Muscle of arm (tissue), 12 donors: ENCODE data around the gene TBC1D25. TPM values are rescaled to one million over a fixed set of nuclear protein-coding genes. Genes with fewer than 3 reads are reported as not detected.
A peak's percentile ranks its signal among the peaks of the same experiment; 100 is the strongest.

Experiments
- DNase-seq: peaks from one replicate; pipeline ENCODE4 v3.0.0-alpha.2; 2013
- polyA plus RNA-seq, 12 donors: library from polyadenylated mRNA; unstranded; fragments of 120-200 nt; gene quantifications; one replicate each; pipeline ENCODE4 v1.2.1, GENCODE V29; 2013; ENCODE audit not compliant: insufficient read length in 12 of 12

The TBC1D25 gene
- polyA plus RNA-seq, 12 donors: 5.8 to 11.3 (median 8.0) TPM; not detected in 1

GRCh38 chrX:48558271-48558670 lies 18.8 kb downstream of the TBC1D25 start:
- DNase-seq: no peak

- DNase-seq: no peak
Observed at GRCh38 chrX:48559636-48560035, 20.1 kb downstream of the TBC1D25 start.

- DNase-seq: no peak
Observed at GRCh38 chrX:48560056-48560455, 20.5 kb downstream of the TBC1D25 start.

GRCh38 chrX:48560681-48561080 lies 21.2 kb downstream of the TBC1D25 start:
- DNase-seq: no peak

- no peak for DNase-seq
Observed at GRCh38 chrX:48569958-48570357, 30.4 kb downstream of the TBC1D25 start.

GRCh38 chrX:48573690-48574269 lies 34.3 kb downstream of the TBC1D25 start:
- no peak for DNase-seq

- DNase-seq: peak; percentile 93
Observed at GRCh38 chrX:48574270-48575266, 35.1 kb downstream of the TBC1D25 start, which contains the start of gene RBM3. Gene RBM3, plus strand, starts transcription at chrX:48574484. Its CDS starts 697 bp downstream, at chrX:48575181.

- no peak for DNase-seq
Observed at GRCh38 chrX:48575642-48576041, 36.1 kb downstream of the TBC1D25 start.

- DNase-seq: no peak
Observed at GRCh38 chrX:48576108-48576507, 36.6 kb downstream of the TBC1D25 start.

GRCh38 chrX:48578661-48579128 lies 39.2 kb downstream of the TBC1D25 start:
- no peak for DNase-seq

- DNase-seq: no peak
Observed at GRCh38 chrX:48579259-48579658, 39.7 kb downstream of the TBC1D25 start.

- DNase-seq: no peak
Observed at GRCh38 chrX:48580662-48581061, 41.1 kb downstream of the TBC1D25 start.

- no peak for DNase-seq
Observed at GRCh38 chrX:48584698-48585097, 45.2 kb downstream of the TBC1D25 start.

GRCh38 chrX:48589482-48590162 lies 50.1 kb downstream of the TBC1D25 start:
- DNase-seq: no peak

GRCh38 chrX:48590203-48591103 lies 50.9 kb downstream of the TBC1D25 start:
- no peak for DNase-seq

GRCh38 chrX:48591255-48591791 lies 51.8 kb downstream of the TBC1D25 start:
- DNase-seq: no peak

GRCh38 chrX:48592971-48593370 lies 53.5 kb downstream of the TBC1D25 start:
- DNase-seq: no peak

GRCh38 chrX:48595929-48596328 lies 56.4 kb downstream of the TBC1D25 start:
- no peak for DNase-seq

- DNase-seq: peak; percentile 95
Observed at GRCh38 chrX:48597353-48598264, 58.1 kb downstream of the TBC1D25 start, which contains the start of gene WDR13. Gene WDR13, plus strand, starts transcription at chrX:48597492. Its CDS starts 505 bp downstream, at chrX:48597997.

GRCh38 chrX:48598614-48599013 lies 59.1 kb downstream of the TBC1D25 start:
- DNase-seq: no peak
